NCI-H2196 (cell line): ENCODE data around the gene FGL2.
"Not testable (repeated sequence)": the region's sequence is repeated elsewhere in the genome, so short reads cannot be mapped to it uniquely, and the experiment has no call there.

Source experiments
- DNase-seq: peaks from one replicate; lab custom pipeline; 2025; ENCODE audit not compliant: unreplicated experiment; lab: John Stamatoyannopoulos, UW

The FGL2 gene

GRCh38 chr7:77216181-77216845 is 16.7 kb upstream of the FGL2 start:
- no peak for DNase-seq

- no peak for DNase-seq
Observed at GRCh38 chr7:77209479-77210139, 10.0 kb upstream of the FGL2 start.

- DNase-seq, result no peak
Observed at GRCh38 chr7:77208416-77208815, 8.8 kb upstream of the FGL2 start.

- no peak for DNase-seq
Observed at GRCh38 chr7:77205706-77206105, 6.1 kb upstream of the FGL2 start.

- no peak for DNase-seq
Observed at GRCh38 chr7:77202481-77202976, 2.9 kb upstream of the FGL2 start.

GRCh38 chr7:77200542-77200941 is 923 bp upstream of the FGL2 start:
- DNase-seq, result no peak

GRCh38 chr7:77197141-77197540 is 2.5 kb downstream of the FGL2 start:
- no peak for DNase-seq

- DNase-seq, result no peak
Observed at GRCh38 chr7:77188731-77189437, 10.7 kb downstream of the FGL2 start.

- DNase-seq, result no peak
Observed at GRCh38 chr7:77185866-77186265, 13.8 kb downstream of the FGL2 start.

- no peak for DNase-seq
Observed at GRCh38 chr7:77184990-77185389, 14.6 kb downstream of the FGL2 start.

GRCh38 chr7:77184463-77184862 is 15.2 kb downstream of the FGL2 start:
- no peak for DNase-seq

- DNase-seq, result no peak
Observed at GRCh38 chr7:77182261-77182660, 17.4 kb downstream of the FGL2 start.

GRCh38 chr7:77181734-77182133 is 17.9 kb downstream of the FGL2 start:
- no peak for DNase-seq

- DNase-seq, result no peak
Observed at GRCh38 chr7:77181015-77181595, 18.5 kb downstream of the FGL2 start.

- not testable (repeated sequence) for DNase-seq
Observed at GRCh38 chr7:77178024-77178423, 21.6 kb downstream of the FGL2 start.

- DNase-seq, result not testable (repeated sequence)
Observed at GRCh38 chr7:77177321-77177904, 22.2 kb downstream of the FGL2 start.

GRCh38 chr7:77175274-77175800 is 24.3 kb downstream of the FGL2 start:
- DNase-seq, result not testable (repeated sequence)

- not testable (repeated sequence) for DNase-seq
Observed at GRCh38 chr7:77174418-77174817, 25.2 kb downstream of the FGL2 start.

- DNase-seq, result not testable (repeated sequence)
Observed at GRCh38 chr7:77172437-77173172, 27.0 kb downstream of the FGL2 start.

- DNase-seq, result not testable (repeated sequence)
Observed at GRCh38 chr7:77171073-77171472, 28.5 kb downstream of the FGL2 start.
